Lung (tissue), 12 donors: ENCODE results near the gene ADRB2. TPM values are rescaled to one million over a fixed set of nuclear protein-coding genes. Genes with fewer than 3 reads are reported as not detected.
A peak's percentile ranks its signal among the peaks of the same experiment; 100 is the strongest.

Source experiments
- ATAC-seq: fragments of 200-7000 bp; cut with Tn5 transposase; one replicate; pipeline ENCODE4 v1.9.1; 2020; ENCODE audit warnings: moderate number of reproducible peaks; ENCODE audit not compliant: insufficient read depth, low FRiP score
- DNase-seq, 3 donors: peaks; one replicate each; pipeline ENCODE4 v3.0.0-alpha.2; 2013 to 2017
- H3K27ac ChIP-seq, 2 donors: one replicate each; pipeline ENCODE4 v1.5.1; 2013; ENCODE audit warnings: mild to moderate bottlenecking in 2 of 2, moderate library complexity in 2 of 2, control low read depth in 1 of 2, inconsistent platforms in 1 of 2, low read depth in 1 of 2, low read length in 1 of 2
- H3K27me3 ChIP-seq, 3 donors: one replicate each; pipeline ENCODE4 v1.5.1; 2013; ENCODE audit warnings: low read length in 2 of 3; ENCODE audit not compliant: control insufficient read depth in 3 of 3, insufficient read depth in 3 of 3
- H3K36me3 ChIP-seq, 4 donors: one replicate each; pipeline ENCODE4 v1.5.1; 2013; ENCODE audit warnings: low read length in 4 of 4, mild to moderate bottlenecking in 1 of 4, moderate library complexity in 1 of 4; ENCODE audit not compliant: control insufficient read depth in 4 of 4, insufficient read depth in 4 of 4
- H3K4me1 ChIP-seq, 5 donors: one replicate each; pipeline ENCODE4 v1.5.1; 2013; ENCODE audit warnings: low read length in 5 of 5, mild to moderate bottlenecking in 2 of 5, moderate library complexity in 1 of 5; ENCODE audit not compliant: control insufficient read depth in 5 of 5, insufficient read depth in 5 of 5
- H3K4me3 ChIP-seq: one replicate; pipeline ENCODE4 v1.5.1; 2013; ENCODE audit warnings: mild to moderate bottlenecking, control low read depth, moderate library complexity
- H3K9ac ChIP-seq, 2 donors: one replicate each; pipeline ENCODE4 v1.5.1; 2013; ENCODE audit warnings: low read length in 2 of 2, control low read depth in 1 of 2; ENCODE audit not compliant: insufficient read depth in 1 of 2
- H3K9me3 ChIP-seq, 4 donors: one replicate each; pipeline ENCODE4 v1.5.1; 2013; ENCODE audit warnings: low read length in 3 of 4, mild to moderate bottlenecking in 1 of 4, moderate library complexity in 1 of 4; ENCODE audit not compliant: control insufficient read depth in 4 of 4, insufficient read depth in 3 of 4
- WGBS, 2 donors: extraction: QIAGEN DNeasy Blood & Tissue Kit; methylation state at CpG; one replicate each; pipeline ENCODE4 v1.1.7; 2013; 5-methylcytosine and 5-hydroxymethylcytosine counted together
- polyA plus RNA-seq, 2 donors: library from polyadenylated mRNA; stranded (reverse); fragments of 200-250 nt; gene quantifications; one replicate each; pipeline ENCODE4 v1.2.1, GENCODE V29; 2013
- total RNA-seq, 2 donors: library from RNA; depleted of rRNA in 1 of 2; stranded (reverse); fragments of >200 nt in 1 of 2; gene quantifications; one replicate each; pipeline ENCODE4 v1.2.1, GENCODE V29; 2014 to 2021
- TF ChIP-seq, protein P1 (sequence below): IDR thresholded peaks from 2 replicates; pipeline ENCODE4 v1.5.1; 2012; ENCODE audit warnings: mild to moderate bottlenecking; ENCODE audit errors: control extremely low read depth, extremely low read depth
- donor health status: control.
- donor health status: control.
- donor health status: Bipolar disorder and iron deficiency.
- donor health status: healthy.
- donor health status: DM: yes; HTN: yes; CAD: no.

The ADRB2 gene
- total and polyA plus RNA-seq, 4 donors, result 3.5 to 18.4 (median 9.5) TPM

DNA sequence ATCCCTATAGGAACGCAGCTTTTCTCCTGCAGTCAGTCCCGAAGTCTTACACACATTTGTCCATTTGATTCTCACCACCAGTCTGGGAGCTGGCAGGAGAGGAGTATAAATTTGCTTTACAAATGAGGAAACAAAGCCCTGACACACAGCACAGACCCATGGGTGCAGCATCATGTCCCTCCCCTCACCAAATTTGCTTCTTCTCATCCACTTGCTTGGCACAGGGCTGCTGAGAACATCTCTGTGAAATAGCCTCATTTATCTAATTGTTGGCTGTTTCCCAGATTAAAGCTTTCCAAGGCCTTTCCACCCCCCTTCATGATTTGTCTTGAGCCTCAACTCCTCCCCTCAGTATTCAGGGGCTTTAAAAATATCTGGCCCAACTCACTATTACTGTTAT, 11.3 kb upstream of the ADRB2 start:
- no peak overlapping the region for H3K27ac ChIP-seq
- DNase-seq, result no peak
- no peaks in the 10 kb centered on the region for H3K9me3 ChIP-seq
- no peak for ATAC-seq
- no peak overlapping the region for H3K4me3 ChIP-seq
- TF ChIP-seq, protein P1, sequence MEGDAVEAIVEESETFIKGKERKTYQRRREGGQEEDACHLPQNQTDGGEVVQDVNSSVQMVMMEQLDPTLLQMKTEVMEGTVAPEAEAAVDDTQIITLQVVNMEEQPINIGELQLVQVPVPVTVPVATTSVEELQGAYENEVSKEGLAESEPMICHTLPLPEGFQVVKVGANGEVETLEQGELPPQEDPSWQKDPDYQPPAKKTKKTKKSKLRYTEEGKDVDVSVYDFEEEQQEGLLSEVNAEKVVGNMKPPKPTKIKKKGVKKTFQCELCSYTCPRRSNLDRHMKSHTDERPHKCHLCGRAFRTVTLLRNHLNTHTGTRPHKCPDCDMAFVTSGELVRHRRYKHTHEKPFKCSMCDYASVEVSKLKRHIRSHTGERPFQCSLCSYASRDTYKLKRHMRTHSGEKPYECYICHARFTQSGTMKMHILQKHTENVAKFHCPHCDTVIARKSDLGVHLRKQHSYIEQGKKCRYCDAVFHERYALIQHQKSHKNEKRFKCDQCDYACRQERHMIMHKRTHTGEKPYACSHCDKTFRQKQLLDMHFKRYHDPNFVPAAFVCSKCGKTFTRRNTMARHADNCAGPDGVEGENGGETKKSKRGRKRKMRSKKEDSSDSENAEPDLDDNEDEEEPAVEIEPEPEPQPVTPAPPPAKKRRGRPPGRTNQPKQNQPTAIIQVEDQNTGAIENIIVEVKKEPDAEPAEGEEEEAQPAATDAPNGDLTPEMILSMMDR, result no peak
- H3K4me1 ChIP-seq, result peaks cover 0 to 45% (median 10%) of the 10 kb centered on the region in 5 donors
- no peak overlapping the region for H3K9ac ChIP-seq
- H3K36me3 ChIP-seq, result no peaks in the 10 kb centered on the region
- WGBS, 2 donors, result 69 to 95% methylated on average over 2 of the region's 2 CpGs
- no peaks in the 10 kb centered on the region for H3K27me3 ChIP-seq

DNA sequence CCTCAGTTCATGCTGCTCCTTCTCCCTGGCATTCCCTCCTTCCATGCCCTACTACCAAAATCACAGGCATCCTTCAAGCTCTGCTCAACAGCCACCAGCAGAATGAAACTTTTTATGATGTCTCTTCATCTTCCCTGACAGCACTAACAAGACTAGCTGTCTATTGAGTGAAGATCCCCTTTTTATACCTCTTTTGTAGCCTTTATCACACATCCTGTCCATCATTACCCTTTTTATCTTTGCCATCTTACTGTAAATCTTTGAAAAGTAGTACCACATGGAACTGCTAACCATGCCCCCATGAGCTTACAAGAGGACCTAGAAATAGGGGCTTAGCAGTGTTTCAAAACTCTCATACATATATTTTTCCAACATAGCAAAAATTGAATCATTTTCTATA, 10.8 kb upstream of the ADRB2 start:
- Histone ChIP-seq H3K27me3 (no peaks in the 10 kb centered on the region), H3K36me3 (no peaks in the 10 kb centered on the region), H3K4me1 (peaks cover 0 to 40% (median 10%) of the 10 kb centered on the region in 5 donors), H3K9me3 (no peaks in the 10 kb centered on the region), H3K4me3 (no peak overlapping the region), H3K9ac (no peak overlapping the region), H3K27ac (no peak overlapping the region)
- no peak for ATAC-seq
- TF ChIP-seq, protein P1, result no peak
- no peak for DNase-seq

DNA sequence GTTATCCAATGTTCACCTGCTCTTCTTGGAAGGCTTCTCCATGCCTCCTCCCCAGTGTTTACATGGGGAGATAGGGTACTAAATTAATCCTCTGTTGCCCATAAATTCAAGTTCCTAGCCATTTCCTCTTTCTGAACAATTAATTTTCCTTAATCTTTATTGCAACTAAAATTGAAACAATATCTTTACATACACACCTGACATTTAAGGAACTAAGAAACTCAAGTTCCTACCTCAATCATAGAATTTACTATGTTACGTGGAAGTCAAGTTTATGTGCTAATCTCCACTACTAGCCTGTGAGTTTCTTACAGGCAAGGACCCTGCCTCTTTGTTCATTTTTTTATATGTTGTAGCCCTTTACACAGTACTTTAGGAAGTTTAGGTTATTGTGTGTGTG, 10.1 kb upstream of the ADRB2 start:
- WGBS, 2 donors, result 35 to 80% methylated on average over 1 of the region's 1 CpG
- Histone ChIP-seq H3K36me3 (no peaks in the 10 kb centered on the region), H3K9me3 (no peaks in the 10 kb centered on the region), H3K27ac (no peak overlapping the region), H3K4me1 (peaks cover 0 to 37% (median 10%) of the 10 kb centered on the region in 5 donors), H3K4me3 (no peak overlapping the region), H3K27me3 (no peaks in the 10 kb centered on the region), H3K9ac (no peak overlapping the region)
- DNase-seq (no peak), ATAC-seq (no peak)
- TF ChIP-seq, protein P1, result no peak

DNA sequence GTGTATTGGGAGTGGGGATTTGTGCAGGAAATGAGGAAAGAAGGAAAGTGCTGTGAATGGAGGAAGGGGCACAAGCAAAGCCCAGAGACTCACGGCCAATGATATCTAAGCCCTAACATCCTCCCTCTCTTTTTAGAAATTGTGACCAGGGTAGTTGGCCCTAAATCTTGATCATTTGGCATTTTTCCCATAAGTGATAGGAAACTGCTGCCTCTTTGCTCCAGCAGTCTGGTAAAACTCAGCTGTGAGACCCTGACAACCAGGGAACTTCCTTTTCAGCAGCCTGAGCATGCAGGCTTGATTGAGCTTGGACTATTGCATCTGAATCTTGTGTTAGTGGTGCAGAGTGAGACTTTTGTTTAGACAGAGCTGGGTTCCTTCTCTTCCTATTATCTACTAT, 9.6 kb upstream of the ADRB2 start:
- DNase-seq (peak; percentile 77 to 95 (median 90)), ATAC-seq (no peak)
- Histone ChIP-seq H3K4me3 (no peak overlapping the region), H3K36me3 (no peaks in the 10 kb centered on the region), H3K27me3 (no peaks in the 10 kb centered on the region), H3K27ac (no peak overlapping the region), H3K4me1 (peaks cover 0 to 37% (median 10%) of the 10 kb centered on the region in 5 donors), H3K9ac (no peak overlapping the region), H3K9me3 (no peaks in the 10 kb centered on the region)
- TF ChIP-seq, protein P1, result no peak
- WGBS, 2 donors, result 26 to 41% methylated on average over 1 of the region's 1 CpG
